Activated naive CD4-positive, alpha-beta T cell treated with anti-CD3 and anti-CD28 coated beads, Interleukin-2, amount 50 U/mL, for 24 hours (primary cell): ENCODE results near the gene NDEL1.

Experiments
- H3K27ac Mint-ChIP-seq: one replicate; pipeline ENCODE4 v1.8.0; 2021; ENCODE audit warnings: mild to moderate bottlenecking, mixed read lengths
- H3K27me3 Mint-ChIP-seq: one replicate; pipeline ENCODE4 v1.8.0; 2021; ENCODE audit warnings: mixed read lengths
- H3K36me3 Mint-ChIP-seq: one replicate; pipeline ENCODE4 v1.8.0; 2021; ENCODE audit warnings: mixed read lengths
- H3K4me1 Mint-ChIP-seq: one replicate; pipeline ENCODE4 v1.8.0; 2021; ENCODE audit warnings: mixed read lengths
- H3K4me3 Mint-ChIP-seq: one replicate; pipeline ENCODE4 v1.8.0; 2021; ENCODE audit warnings: mild to moderate bottlenecking, mixed read lengths
- H3K9me3 Mint-ChIP-seq: one replicate; pipeline ENCODE4 v1.8.0; 2021; ENCODE audit warnings: mixed read lengths

Gene NDEL1

DNA sequence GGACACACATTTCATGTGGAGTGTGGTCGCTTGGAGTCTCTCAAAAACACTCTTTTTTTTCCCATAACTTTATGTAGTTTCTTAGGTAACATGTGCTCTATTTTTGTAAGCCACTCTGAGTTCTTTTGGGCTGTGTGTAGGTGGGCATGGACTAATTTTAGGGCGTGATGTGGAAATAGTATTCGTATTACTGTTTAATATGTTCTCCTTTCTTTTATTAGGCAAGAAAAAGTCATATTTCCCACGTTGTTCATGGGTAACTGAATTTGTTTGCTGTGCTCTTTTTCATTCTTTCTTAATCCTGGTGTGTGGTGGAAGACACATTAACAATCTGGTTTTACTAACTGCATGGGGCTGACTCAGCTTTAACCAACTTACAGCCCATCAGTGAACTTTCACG is 27.4 kb downstream of the NDEL1 start:
- H3K9me3 Mint-ChIP-seq, result no peaks in the 10 kb centered on the region
- H3K27ac Mint-ChIP-seq, result no peak overlapping the region
- H3K27me3 Mint-ChIP-seq, result no peaks in the 10 kb centered on the region
- peaks cover 26% of the 10 kb centered on the region for H3K4me1 Mint-ChIP-seq
- peaks cover 12% of the 10 kb centered on the region for H3K36me3 Mint-ChIP-seq
- no peak overlapping the region for H3K4me3 Mint-ChIP-seq

DNA sequence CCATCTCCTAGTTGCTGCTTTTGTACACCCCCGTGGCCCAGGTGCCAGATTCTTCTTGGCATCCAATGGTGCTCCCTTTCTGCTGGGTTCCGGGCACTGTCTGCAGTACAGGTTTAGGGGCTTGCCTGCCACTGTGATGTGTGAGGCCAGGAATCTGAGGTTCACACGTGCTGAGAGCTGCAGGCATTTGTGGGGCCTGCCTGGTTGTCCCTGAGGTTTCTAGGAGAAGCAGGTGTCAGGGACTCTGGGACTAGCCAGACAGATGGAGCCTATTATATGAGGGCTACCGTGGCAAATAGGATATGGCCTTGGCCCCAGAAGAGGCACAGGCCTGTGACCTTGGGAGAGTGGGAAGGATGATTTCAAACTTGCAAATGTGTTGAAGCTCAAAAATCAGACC is 29.3 kb downstream of the NDEL1 start:
- Mint-ChIP-seq H3K4me1 (peaks cover 23% of the 10 kb centered on the region), H3K27ac (peak overlapping the region; percentile 41), H3K9me3 (no peaks in the 10 kb centered on the region), H3K36me3 (peaks cover 9% of the 10 kb centered on the region), H3K4me3 (no peak overlapping the region), H3K27me3 (no peaks in the 10 kb centered on the region)

DNA sequence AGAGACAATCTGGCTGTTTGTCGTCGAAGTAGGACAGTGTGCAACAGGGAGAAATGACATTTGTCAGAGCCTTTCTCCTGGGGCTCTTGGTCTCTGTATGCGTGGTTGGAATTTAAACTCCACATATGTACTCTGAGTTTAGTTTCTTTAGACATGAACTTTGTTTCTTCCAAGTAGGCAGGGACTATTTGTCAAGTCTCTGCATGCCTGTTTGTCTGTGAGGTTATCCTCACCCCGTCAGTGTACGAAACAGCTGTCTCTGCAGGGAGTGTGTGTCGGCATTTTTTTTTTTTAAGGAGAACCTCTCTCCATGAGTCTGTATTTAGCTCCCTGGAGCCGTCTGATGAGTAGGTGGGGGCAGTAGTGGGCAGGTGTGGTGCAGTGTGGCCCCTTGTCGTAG is 29.7 kb downstream of the NDEL1 start:
- H3K4me3 Mint-ChIP-seq, result no peak overlapping the region
- H3K36me3 Mint-ChIP-seq, result peaks cover 9% of the 10 kb centered on the region
- H3K27me3 Mint-ChIP-seq, result no peaks in the 10 kb centered on the region
- no peak overlapping the region for H3K27ac Mint-ChIP-seq
- no peaks in the 10 kb centered on the region for H3K9me3 Mint-ChIP-seq
- H3K4me1 Mint-ChIP-seq, result peaks cover 23% of the 10 kb centered on the region

- Mint-ChIP-seq H3K27ac (no peak overlapping the region), H3K4me3 (no peak overlapping the region), H3K36me3 (peaks cover 9% of the 10 kb centered on the region), H3K4me1 (peaks cover 23% of the 10 kb centered on the region), H3K9me3 (no peaks in the 10 kb centered on the region), H3K27me3 (no peaks in the 10 kb centered on the region)
Observed at GRCh38 chr17:8465759-8466158, 30.1 kb downstream of the NDEL1 start.

DNA sequence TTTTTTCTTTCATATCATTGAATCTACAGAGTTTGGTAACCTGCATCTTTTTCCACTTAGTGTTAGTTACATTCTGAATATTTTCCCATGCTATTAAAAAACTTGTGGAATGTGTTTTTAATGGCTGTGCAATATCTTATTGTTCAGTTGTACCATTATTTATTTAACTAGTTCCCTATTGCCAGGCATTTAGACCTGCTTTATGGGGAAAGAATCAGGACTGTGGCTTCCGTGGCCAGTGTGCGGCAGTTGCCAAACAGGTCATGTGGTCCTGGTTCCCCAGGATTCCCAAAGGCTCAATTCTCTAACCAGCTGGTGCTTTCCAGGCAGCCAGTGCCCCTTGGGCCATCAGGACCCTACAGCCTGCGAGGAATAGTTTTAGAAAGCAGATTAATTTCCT is 30.8 kb downstream of the NDEL1 start:
- Mint-ChIP-seq H3K27ac (no peak overlapping the region), H3K4me3 (no peak overlapping the region), H3K36me3 (peaks cover 12% of the 10 kb centered on the region), H3K4me1 (peaks cover 23% of the 10 kb centered on the region), H3K9me3 (no peaks in the 10 kb centered on the region), H3K27me3 (no peaks in the 10 kb centered on the region)

GRCh38 chr17:8466873-8467272 is 31.2 kb downstream of the NDEL1 start:
- H3K9me3 Mint-ChIP-seq, result no peaks in the 10 kb centered on the region
- H3K4me1 Mint-ChIP-seq, result peaks cover 19% of the 10 kb centered on the region
- H3K36me3 Mint-ChIP-seq, result peaks cover 9% of the 10 kb centered on the region
- H3K27me3 Mint-ChIP-seq, result no peaks in the 10 kb centered on the region
- H3K4me3 Mint-ChIP-seq, result no peak overlapping the region
- no peak overlapping the region for H3K27ac Mint-ChIP-seq

DNA sequence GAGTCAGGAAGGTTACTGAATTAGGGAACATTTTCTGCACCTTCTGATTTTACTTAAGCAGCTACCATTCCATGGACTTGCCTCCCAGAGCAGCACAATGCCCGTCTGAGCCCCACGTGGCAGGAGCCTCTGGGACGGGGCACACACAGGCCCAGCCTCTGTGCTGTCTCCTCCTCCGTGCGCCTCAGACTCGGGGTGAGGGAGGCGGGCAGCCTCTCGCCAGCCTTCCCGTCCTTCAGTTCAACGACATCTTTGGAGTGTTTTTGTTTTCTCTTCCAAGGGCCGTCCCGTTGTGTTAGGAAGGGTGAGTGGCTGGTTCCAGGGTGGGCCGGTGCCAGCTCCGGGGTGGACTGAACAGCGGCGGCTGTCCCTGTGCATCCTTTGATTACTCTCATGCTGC is 31.8 kb downstream of the NDEL1 start:
- Mint-ChIP-seq H3K4me1 (peaks cover 19% of the 10 kb centered on the region), H3K4me3 (no peak overlapping the region), H3K27me3 (no peaks in the 10 kb centered on the region), H3K27ac (no peak overlapping the region), H3K9me3 (no peaks in the 10 kb centered on the region), H3K36me3 (peaks cover 9% of the 10 kb centered on the region)

DNA sequence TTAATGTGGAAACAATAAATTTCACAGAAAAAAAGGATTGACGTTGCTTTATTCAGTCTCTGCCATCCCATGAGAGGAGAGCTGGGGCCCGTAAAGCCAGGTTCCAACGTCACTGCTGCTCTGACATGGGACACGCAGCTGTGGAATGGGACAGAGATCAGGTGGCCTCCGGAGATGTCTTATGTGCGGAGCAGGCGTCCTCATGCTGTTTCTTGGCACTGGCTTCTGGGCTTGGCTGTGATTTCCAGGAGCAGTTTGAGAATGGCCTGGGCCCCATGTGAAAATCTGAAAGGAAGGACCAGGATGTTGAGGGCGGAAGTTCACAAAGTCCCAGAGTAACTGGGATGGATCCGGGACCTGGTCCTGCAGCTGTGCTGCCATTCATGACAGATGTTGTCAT is 32.4 kb downstream of the NDEL1 start:
- Mint-ChIP-seq H3K27me3 (no peaks in the 10 kb centered on the region), H3K9me3 (no peaks in the 10 kb centered on the region), H3K27ac (no peak overlapping the region), H3K4me3 (no peak overlapping the region), H3K36me3 (peaks cover 7% of the 10 kb centered on the region), H3K4me1 (peaks cover 17% of the 10 kb centered on the region)

GRCh38 chr17:8468980-8469379 is 33.3 kb downstream of the NDEL1 start:
- Mint-ChIP-seq H3K4me3 (no peak overlapping the region), H3K4me1 (peaks cover 13% of the 10 kb centered on the region), H3K27me3 (no peaks in the 10 kb centered on the region), H3K36me3 (peaks cover 7% of the 10 kb centered on the region), H3K9me3 (no peaks in the 10 kb centered on the region), H3K27ac (no peak overlapping the region)

- Mint-ChIP-seq H3K27me3 (no peaks in the 10 kb centered on the region), H3K4me1 (peaks cover 5% of the 10 kb centered on the region), H3K36me3 (peaks cover 9% of the 10 kb centered on the region), H3K27ac (no peak overlapping the region), H3K4me3 (no peak overlapping the region), H3K9me3 (no peaks in the 10 kb centered on the region)
Observed at GRCh38 chr17:8469964-8470363, 34.3 kb downstream of the NDEL1 start.

- no peaks in the 10 kb centered on the region for H3K4me1 Mint-ChIP-seq
- H3K4me3 Mint-ChIP-seq, result no peak overlapping the region
- H3K27me3 Mint-ChIP-seq, result no peaks in the 10 kb centered on the region
- H3K36me3 Mint-ChIP-seq, result peaks cover 11% of the 10 kb centered on the region
- H3K9me3 Mint-ChIP-seq, result no peaks in the 10 kb centered on the region
- H3K27ac Mint-ChIP-seq, result no peak overlapping the region
Observed at GRCh38 chr17:8470447-8471047, 34.9 kb downstream of the NDEL1 start.

GRCh38 chr17:8472663-8473062 is 37.0 kb downstream of the NDEL1 start:
- H3K27ac Mint-ChIP-seq, result no peak overlapping the region
- H3K9me3 Mint-ChIP-seq, result no peaks in the 10 kb centered on the region
- H3K36me3 Mint-ChIP-seq, result peaks cover 17% of the 10 kb centered on the region
- H3K4me1 Mint-ChIP-seq, result no peaks in the 10 kb centered on the region
- no peak overlapping the region for H3K4me3 Mint-ChIP-seq
- H3K27me3 Mint-ChIP-seq, result no peaks in the 10 kb centered on the region

DNA sequence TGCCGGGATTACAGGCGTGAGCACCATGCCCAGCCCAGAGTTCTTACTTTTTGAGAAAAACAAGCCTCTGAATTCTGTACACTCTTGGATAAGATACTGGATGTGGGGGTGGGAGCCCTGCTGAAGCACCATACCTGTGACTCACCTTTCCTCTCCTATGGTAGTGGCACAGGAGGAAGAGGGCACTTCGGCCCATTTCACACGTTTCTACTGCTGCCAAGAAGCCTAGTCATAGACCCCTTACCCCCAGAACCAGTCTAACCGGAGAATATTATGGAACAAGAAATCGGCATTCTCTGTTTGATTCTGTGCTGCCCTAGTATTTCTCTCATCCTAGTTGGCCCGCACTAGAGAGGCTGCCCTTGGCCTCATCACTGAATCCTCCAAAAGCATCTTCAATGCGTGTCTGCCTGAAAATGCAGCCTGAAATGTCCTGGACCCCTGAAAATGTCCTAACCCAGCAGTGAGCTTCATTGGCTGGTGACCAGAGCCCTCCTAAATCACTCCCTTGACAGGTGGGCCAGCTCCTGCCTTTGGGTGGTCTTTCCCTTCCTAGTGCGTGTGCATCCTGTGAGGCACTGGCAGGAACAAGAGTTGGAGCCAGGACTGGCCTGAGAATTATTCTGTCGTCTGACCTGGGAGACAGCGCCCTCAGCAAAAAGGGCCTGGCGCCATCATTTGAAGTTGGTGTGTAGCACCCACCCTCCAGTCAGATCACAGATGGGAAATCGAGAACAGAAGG is 37.9 kb downstream of the NDEL1 start:
- peaks cover 15% of the 10 kb centered on the region for H3K36me3 Mint-ChIP-seq
- no peaks in the 10 kb centered on the region for H3K27me3 Mint-ChIP-seq
- no peaks in the 10 kb centered on the region for H3K9me3 Mint-ChIP-seq
- no peak overlapping the region for H3K27ac Mint-ChIP-seq
- no peak overlapping the region for H3K4me3 Mint-ChIP-seq
- H3K4me1 Mint-ChIP-seq, result no peaks in the 10 kb centered on the region

DNA sequence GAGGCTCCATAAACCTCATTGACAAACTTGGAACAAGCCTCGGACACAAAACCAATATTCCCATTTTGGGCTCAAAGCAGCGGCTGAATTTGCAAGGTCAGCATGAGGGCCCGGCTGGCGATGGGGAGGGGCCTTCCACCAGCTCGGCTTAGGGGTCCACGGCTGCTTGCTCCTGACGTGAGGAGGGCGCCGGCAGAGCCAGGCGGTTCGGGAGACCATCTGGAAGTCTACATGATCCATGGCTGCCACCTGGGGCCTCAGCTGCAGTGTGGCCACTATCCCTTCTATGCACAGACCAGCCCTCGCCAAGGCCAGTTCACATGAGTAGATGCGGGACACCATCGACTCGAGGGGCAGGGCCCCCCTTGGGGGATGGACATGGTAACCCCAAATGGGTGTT is 39.1 kb downstream of the NDEL1 start:
- Mint-ChIP-seq H3K4me3 (no peak overlapping the region), H3K27me3 (no peaks in the 10 kb centered on the region), H3K4me1 (no peaks in the 10 kb centered on the region), H3K36me3 (peaks cover 15% of the 10 kb centered on the region), H3K27ac (no peak overlapping the region), H3K9me3 (no peaks in the 10 kb centered on the region)

DNA sequence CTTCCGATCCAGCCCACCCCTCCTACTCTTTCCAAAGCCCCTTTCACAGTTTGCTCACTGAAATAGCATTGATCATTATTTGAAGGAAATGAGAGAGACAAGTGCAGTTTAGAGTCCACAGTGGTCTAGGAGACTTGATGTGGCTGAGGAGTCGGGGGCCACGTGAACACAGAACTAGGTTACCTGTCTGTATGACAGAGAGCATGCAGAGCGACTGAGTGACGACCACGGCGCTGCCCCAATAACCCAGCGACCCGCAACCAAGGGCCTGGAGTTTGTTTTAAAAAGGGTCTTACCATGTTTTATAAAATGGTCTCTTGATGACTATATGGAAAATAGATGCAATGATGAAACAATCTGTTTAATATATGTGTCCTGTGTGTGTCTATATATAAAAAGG is 39.5 kb downstream of the NDEL1 start:
- H3K27me3 Mint-ChIP-seq, result no peaks in the 10 kb centered on the region
- H3K9me3 Mint-ChIP-seq, result no peaks in the 10 kb centered on the region
- peaks cover 15% of the 10 kb centered on the region for H3K36me3 Mint-ChIP-seq
- no peak overlapping the region for H3K4me3 Mint-ChIP-seq
- H3K27ac Mint-ChIP-seq, result no peak overlapping the region
- no peaks in the 10 kb centered on the region for H3K4me1 Mint-ChIP-seq

- Mint-ChIP-seq H3K36me3 (peaks cover 18% of the 10 kb centered on the region), H3K27me3 (no peaks in the 10 kb centered on the region), H3K4me1 (no peaks in the 10 kb centered on the region), H3K9me3 (no peaks in the 10 kb centered on the region), H3K27ac (no peak overlapping the region), H3K4me3 (no peak overlapping the region)
Observed at GRCh38 chr17:8475781-8476180, 40.1 kb downstream of the NDEL1 start.

GRCh38 chr17:8476741-8477140 is 41.1 kb downstream of the NDEL1 start:
- H3K36me3 Mint-ChIP-seq, result peaks cover 20% of the 10 kb centered on the region
- no peaks in the 10 kb centered on the region for H3K27me3 Mint-ChIP-seq
- no peak overlapping the region for H3K27ac Mint-ChIP-seq
- no peak overlapping the region for H3K4me3 Mint-ChIP-seq
- no peaks in the 10 kb centered on the region for H3K4me1 Mint-ChIP-seq
- no peaks in the 10 kb centered on the region for H3K9me3 Mint-ChIP-seq
